A673 (cell line): Measurements from ENCODE around the gene ATG7.

Experiments used
- EZH2 ChIP-seq: fragments of 200-600 bp; sonication (generic); IDR thresholded peaks from 2 replicates; pipeline ENCODE4 v1.6.1; 2017; ENCODE audit warnings: borderline replicate concordance, low read depth, mild to moderate bottlenecking, mixed read lengths, antibody characterized with exemption, low read length; ENCODE audit not compliant: poor library complexity, severe bottlenecking
- TF ChIP-seq, protein P1 (sequence below): fragments of 300-800, 200-600 bp; sonication (generic); conservative IDR thresholded peaks from 2 replicates; pipeline ENCODE4 v1.5.1; 2017; ENCODE audit warnings: low read depth, mild to moderate bottlenecking, antibody characterized with exemption, low read length, moderate library complexity, mixed read lengths

GRCh38 chr3:11589706-11590105 lies 317.5 kb downstream of the ATG7 start:
- TF ChIP-seq, protein P1, sequence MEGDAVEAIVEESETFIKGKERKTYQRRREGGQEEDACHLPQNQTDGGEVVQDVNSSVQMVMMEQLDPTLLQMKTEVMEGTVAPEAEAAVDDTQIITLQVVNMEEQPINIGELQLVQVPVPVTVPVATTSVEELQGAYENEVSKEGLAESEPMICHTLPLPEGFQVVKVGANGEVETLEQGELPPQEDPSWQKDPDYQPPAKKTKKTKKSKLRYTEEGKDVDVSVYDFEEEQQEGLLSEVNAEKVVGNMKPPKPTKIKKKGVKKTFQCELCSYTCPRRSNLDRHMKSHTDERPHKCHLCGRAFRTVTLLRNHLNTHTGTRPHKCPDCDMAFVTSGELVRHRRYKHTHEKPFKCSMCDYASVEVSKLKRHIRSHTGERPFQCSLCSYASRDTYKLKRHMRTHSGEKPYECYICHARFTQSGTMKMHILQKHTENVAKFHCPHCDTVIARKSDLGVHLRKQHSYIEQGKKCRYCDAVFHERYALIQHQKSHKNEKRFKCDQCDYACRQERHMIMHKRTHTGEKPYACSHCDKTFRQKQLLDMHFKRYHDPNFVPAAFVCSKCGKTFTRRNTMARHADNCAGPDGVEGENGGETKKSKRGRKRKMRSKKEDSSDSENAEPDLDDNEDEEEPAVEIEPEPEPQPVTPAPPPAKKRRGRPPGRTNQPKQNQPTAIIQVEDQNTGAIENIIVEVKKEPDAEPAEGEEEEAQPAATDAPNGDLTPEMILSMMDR = no peak
- no peak for TF ChIP-seq EZH2
